Astrocyte of the cerebellum (primary cell): Measurements from ENCODE around the gene FADD.

Experiments used
- DNase-seq: peaks from one replicate; pipeline ENCODE4 v3.0.0-alpha.2; 2011; ENCODE audit warnings: low read depth
- H3K4me3 ChIP-seq: 2 replicates; pipeline ENCODE4 v1.5.1; 2011; ENCODE audit warnings: mild to moderate bottlenecking, low read depth, low read length, moderate library complexity
- in situ Hi-C: cut with HindIII; loops from 2 replicates; pipeline ENCODE4 v1.10.0; 2017; ENCODE audit warnings: low sequenced_read_pairs
- TF ChIP-seq, protein P1 (sequence below): IDR thresholded peaks from 2 replicates; pipeline ENCODE4 v1.5.1; 2012; ENCODE audit warnings: low read length, low read depth, moderate library complexity, mild to moderate bottlenecking; ENCODE audit errors: missing control alignments

FADD gene, protein sequence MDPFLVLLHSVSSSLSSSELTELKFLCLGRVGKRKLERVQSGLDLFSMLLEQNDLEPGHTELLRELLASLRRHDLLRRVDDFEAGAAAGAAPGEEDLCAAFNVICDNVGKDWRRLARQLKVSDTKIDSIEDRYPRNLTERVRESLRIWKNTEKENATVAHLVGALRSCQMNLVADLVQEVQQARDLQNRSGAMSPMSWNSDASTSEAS

DNA sequence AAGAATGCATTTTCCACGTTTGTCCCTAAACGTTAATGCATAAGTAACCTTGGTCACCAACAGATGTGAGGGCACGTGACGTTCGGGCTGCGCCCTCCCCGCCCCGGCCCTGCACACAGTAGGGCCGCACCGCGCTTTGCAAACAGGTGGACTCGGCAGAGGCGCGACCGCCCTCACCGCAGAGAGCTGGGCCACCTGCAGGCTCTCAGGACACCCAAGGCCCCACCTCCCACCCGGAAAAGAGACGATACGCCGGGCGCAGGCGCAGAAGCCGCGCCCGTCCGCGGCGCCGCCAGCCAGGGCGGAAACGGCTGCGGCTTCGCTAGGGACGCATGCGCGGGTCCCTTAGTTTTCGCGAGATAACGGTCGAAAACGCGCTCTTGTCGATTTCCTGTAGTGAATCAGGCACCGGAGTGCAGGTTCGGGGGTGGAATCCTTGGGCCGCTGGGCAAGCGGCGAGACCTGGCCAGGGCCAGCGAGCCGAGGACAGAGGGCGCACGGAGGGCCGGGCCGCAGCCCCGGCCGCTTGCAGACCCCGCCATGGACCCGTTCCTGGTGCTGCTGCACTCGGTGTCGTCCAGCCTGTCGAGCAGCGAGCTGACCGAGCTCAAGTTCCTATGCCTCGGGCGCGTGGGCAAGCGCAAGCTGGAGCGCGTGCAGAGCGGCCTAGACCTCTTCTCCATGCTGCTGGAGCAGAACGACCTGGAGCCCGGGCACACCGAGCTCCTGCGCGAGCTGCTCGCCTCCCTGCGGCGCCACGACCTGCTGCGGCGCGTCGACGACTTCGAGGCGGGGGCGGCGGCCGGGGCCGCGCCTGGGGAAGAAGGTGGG, at the start of gene FADD:
Gene FADD, plus strand, starts transcription at position 377 of the 831 bp plus-strand sequence. Its CDS starts 164 bp downstream, at position 541.
- H3K4me3 ChIP-seq = peak within 1 kb of the TSS; percentile 98
- DNase-seq = peak; percentile 80
- in situ Hi-C loops = no loop called here
- TF ChIP-seq, protein P1, sequence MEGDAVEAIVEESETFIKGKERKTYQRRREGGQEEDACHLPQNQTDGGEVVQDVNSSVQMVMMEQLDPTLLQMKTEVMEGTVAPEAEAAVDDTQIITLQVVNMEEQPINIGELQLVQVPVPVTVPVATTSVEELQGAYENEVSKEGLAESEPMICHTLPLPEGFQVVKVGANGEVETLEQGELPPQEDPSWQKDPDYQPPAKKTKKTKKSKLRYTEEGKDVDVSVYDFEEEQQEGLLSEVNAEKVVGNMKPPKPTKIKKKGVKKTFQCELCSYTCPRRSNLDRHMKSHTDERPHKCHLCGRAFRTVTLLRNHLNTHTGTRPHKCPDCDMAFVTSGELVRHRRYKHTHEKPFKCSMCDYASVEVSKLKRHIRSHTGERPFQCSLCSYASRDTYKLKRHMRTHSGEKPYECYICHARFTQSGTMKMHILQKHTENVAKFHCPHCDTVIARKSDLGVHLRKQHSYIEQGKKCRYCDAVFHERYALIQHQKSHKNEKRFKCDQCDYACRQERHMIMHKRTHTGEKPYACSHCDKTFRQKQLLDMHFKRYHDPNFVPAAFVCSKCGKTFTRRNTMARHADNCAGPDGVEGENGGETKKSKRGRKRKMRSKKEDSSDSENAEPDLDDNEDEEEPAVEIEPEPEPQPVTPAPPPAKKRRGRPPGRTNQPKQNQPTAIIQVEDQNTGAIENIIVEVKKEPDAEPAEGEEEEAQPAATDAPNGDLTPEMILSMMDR = no peak

DNA sequence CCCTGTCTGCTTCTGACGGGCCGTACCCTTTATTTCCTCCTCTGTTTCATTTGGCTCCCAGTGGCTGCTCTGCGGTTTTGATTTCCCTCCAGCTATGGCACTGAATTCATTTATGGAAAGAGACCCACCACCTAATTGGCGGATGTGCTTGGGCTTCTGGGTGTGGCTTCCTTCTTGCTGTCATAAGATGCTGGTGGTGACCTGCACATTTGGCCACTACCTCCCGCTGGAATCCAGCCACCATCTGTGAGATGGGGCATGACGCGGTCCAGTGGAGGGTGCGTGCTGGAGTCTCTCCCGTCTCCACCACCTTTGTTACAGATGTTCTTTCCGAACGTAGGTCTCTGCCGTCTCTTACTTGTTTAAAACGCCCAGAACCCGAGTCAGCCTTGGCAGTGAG, 47.7 kb upstream of the FADD start:
- no peak overlapping the region for H3K4me3 ChIP-seq
- TF ChIP-seq, protein P1 = no peak
- DNase-seq = no peak
- in situ Hi-C loops = no loop called here

DNA sequence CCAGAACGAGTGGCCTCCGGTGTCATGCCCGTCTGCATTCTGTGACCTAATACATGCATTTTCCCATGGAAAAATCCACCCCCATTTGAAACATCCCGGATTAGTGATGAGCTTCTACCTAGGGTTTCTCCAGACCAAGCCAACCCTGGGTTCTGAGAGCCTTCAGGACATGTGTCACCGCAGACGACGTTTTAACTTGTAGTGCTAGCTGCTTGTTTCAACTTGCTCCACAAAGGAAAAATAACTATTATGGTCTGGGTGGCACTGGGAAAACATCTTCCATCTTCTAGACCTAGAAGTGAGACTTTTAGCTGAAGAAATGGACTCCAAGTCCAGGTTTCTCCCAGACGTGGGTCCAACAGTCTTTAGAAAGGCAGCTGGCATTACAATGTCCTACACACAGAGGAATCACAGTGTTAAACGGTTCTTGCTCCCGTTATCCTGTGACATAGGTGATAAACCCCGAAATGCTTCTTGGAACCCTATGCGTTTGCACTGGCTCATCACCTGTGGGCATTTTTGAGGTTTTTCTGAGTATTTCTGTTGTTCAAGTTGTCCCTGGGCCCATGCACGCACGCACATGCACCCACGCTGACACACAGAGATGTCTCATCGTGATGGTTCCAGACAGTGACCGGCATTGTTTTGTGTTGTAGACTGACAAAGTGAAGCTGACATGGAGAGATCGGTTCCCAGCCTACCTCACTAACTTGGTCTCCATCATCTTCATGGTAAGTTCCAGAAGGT, 46.6 kb upstream of the FADD start:
- no peak overlapping the region for H3K4me3 ChIP-seq
- in situ Hi-C loops = no loop called here
- TF ChIP-seq, protein P1 = no peak
- no peak for DNase-seq

DNA sequence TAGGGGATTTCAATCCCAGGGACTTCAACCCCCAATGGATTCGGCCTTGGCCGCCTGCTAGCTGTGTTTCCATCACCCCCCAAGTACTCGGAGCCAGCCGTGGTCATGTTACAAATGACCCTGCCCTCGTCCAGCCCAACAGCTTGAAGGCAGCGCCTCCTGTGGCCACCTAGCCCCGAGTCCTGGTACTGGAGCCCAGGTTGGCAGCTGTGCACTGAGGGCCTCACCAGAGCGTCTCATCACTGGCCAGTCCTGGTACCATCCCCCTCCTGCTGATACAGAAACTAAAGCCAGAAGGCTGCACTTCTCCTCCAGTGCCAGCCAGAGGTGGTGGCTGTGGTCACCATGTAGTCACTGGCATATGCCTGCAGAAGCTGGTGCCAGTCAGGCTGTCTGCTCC, 44.9 kb upstream of the FADD start:
- TF ChIP-seq, protein P1 = peak; percentile 52
- DNase-seq = no peak
- in situ Hi-C loops = no loop called here
- H3K4me3 ChIP-seq = no peak overlapping the region

DNA sequence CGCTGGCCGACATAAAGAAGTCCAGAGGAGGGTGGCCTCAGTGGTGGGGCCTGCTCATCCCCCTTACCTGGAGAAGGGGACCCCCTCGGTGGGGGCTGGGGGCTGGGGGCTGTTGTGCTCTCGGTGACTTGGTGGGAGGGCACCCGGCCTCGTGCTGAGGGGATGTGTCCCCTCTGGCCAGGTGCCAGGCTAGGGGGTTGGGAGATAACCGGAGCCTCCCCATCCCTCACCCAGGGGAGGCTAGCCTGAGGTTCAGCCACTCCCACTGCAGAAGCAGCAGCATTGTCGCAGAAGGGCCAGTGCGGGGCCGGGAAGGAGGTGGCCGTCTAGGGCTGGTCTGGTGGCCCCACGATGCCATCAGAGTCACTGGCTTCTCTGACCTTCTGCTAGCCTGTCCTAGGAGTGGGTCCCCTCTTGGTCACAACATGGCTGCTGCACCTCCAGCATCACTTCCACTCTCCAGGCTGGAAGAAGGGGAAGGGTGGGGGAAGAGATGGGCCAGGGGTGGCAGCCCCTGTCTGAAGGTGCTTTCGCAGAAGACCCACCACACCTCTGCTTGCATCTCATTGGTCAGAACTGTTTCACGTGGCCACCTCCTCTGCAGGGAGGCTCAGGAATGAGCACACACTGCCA, 44.2 kb upstream of the FADD start:
- H3K4me3 ChIP-seq = no peak overlapping the region
- in situ Hi-C loops = no loop called here
- no peak for DNase-seq
- TF ChIP-seq, protein P1 = no peak
